Measurements from ENCODE around the gene DVL1.
"Not testable (repeated sequence)": the region's sequence is repeated elsewhere in the genome, so short reads cannot be mapped to it uniquely, and the experiment has no call there.

Gene DVL1

DNA sequence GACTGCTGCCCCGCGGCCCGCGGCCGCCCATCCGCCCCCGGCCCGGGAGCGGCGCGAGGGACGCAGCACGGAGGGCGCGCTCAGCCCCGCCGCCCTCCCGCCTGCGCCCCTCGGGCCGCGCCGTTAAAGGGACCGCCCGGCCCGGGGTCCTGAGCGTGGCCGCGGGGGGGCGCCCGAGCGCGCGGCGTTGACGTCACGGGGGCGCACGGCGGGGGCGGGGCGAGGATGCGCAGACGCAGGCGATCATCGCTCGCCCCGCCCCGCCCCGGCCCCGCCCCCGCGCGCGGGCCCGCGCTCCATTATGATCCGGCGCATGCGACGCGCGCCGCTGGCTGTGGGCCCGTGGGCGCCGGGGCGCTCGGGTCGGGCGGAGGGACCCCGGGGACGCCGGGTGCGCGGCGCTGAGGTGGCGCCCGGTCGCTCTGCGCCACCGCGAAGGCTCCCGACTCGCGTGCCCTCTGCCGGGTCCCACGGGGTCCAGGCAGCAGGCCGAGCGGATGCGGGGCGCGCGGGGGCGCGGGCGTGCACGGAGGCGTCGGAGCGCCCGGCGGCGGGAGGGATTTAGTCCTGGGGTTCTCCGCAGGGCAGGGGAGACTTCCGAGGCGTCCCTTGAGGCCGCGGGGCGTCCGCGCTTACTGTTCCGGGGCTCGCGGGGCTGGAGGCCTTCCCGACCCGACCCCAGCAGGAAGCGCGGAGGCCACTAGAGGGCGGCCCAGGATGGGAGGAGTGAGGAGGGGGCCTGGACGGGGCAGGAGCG is at the start of gene DVL1:
Gene DVL1 (minus strand): TSS at position 163 of the 757 bp plus-strand sequence. CDS start 353 bp downstream, outside the sequence.
- peak; percentile 54 for DNase-seq (ENCODE audit: low read depth)

GRCh38 chr1:1398677-1399186 is 49.5 kb upstream of the DVL1 start:
- no peak for DNase-seq (ENCODE audit: low read depth)

- DNase-seq (ENCODE audit: low read depth): no peak
Measured at GRCh38 chr1:1397839-1398523, 48.8 kb upstream of the DVL1 start.

GRCh38 chr1:1395166-1395565 is 45.9 kb upstream of the DVL1 start:
- DNase-seq (ENCODE audit: low read depth): no peak

DNA sequence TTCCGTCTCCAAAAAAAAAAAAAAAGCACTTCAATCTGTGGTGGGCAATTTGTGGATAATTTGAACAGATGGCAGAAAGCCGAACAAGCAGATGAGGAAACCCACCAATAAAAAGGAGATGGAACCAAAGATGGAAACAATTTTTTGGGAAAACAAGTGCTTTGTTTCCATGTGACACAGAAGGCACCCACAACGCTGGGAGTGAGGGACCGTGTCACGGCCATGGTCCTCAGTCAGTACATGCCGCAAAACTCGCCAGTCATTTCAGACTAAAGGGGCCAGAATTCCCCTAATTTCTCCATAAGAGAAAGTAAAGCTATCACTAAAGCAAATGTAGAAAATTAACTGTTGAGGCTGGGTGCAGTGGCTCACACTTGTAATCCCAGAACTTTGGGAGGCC is 44.9 kb upstream of the DVL1 start:
- no peak for DNase-seq (ENCODE audit: low read depth)

DNA sequence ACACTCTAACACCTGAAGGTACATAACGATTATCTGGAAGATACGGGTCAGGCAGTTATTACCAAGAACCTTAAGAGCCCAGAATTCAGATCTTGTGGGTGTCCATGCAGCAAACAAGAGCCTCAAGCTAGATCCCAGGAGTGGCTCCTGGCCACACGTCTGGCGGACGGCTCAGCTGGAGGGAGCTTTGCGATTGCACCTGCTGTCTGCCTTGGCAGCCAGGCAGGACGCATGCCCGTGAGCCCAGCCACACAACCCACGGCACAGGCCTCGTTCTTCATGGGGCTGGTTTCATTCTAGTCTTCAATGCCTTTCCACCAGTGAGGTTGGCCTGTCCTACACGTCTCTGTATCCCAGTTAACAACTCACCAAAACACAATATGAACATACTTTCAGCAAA is 44.2 kb upstream of the DVL1 start:
- no peak for DNase-seq (ENCODE audit: low read depth)

- DNase-seq (ENCODE audit: low read depth): no peak
Measured at GRCh38 chr1:1393014-1393413, 43.8 kb upstream of the DVL1 start.

GRCh38 chr1:1391225-1391624 is 42.0 kb upstream of the DVL1 start:
- no peak for DNase-seq (ENCODE audit: low read depth)

DNA sequence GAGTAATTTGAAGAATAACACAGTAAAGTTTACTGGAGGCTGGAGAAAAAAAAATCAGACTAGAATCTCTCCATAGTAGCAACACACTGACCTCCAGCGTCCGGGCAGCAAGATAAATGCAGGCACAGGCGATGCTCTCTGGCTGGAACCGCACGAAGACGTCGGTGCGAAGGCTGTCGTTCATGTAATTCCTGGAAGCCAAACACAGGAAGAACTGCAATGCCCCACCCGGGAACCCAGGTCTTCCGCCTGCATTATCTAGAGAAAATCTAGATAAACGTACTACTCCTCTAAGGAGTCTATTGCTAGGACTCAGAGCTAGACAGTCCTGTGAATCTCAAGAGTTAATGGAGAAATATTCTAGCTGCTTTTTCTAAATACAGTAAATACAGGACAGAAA is 41.5 kb upstream of the DVL1 start:
- DNase-seq (ENCODE audit: low read depth): no peak

DNA sequence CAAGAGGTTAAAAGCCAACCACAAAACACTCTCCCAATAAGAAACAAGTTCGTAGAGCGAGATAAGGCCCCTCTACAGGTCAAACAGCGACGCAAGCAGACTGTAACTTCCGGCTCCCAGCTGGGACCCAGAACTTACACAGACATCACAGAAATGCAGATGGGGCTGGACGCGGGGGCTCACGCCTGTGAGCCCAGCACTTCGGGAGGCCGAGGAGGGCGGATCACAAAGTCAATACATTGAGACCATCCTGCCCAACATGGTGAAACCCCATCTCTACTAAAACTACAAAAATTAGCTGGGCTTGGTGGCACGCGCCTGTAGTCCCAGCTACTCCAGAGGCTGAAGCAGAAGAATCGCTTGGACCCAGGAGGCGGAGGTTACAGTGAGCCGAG is 38.9 kb upstream of the DVL1 start:
- DNase-seq (ENCODE audit: low read depth): no peak

GRCh38 chr1:1387098-1388077 is 38.2 kb upstream of the DVL1 start:
- DNase-seq (ENCODE audit: low read depth): no peak

- DNase-seq (ENCODE audit: low read depth): no peak
Measured at GRCh38 chr1:1385931-1386330, 36.7 kb upstream of the DVL1 start.

DNA sequence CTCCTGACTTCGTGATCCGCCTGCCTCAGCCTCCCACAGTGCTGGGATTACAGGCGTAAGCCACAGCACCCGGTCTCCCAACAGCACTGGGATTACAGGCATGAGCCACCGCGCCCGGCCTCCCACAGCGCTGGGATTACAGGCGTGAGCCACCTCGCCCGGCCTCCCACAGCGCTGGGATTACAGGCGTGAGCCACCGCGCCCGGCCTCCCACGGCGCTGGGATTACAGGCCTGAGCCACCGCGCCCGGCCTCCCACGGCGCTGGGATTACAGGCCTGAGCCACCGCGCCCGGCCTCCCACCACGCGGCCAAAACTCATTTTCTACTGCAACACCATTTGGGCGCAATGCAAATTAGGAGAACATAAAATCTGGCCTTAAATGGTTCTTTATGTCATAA is 36.1 kb upstream of the DVL1 start:
- not testable (repeated sequence) for DNase-seq (ENCODE audit: low read depth)

GRCh38 chr1:1381294-1381693 is 32.1 kb upstream of the DVL1 start:
- no peak for DNase-seq (ENCODE audit: low read depth)

DNA sequence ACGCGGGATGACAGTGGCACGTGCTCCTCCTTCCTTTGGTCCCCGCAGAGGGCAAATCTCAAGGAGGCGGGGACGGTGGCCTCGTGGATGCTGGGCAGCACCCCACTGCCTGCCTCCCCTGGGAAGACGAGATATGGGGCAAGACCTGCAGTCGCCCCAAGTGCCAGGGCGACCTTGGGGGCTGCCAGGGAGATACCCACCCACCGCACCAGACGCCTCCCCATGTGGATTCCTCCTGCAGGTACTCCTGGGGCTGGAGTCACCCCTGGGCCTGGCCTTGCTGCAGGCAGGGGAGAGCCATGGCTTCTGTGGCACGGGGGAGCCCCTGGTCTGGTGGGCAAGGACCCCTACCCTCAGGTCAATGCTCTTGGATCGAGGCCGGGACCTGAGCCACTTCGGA is 31.6 kb upstream of the DVL1 start:
- no peak for DNase-seq (ENCODE audit: low read depth)

GRCh38 chr1:1377540-1378205 is 28.5 kb upstream of the DVL1 start:
- DNase-seq (ENCODE audit: low read depth): no peak

DNA sequence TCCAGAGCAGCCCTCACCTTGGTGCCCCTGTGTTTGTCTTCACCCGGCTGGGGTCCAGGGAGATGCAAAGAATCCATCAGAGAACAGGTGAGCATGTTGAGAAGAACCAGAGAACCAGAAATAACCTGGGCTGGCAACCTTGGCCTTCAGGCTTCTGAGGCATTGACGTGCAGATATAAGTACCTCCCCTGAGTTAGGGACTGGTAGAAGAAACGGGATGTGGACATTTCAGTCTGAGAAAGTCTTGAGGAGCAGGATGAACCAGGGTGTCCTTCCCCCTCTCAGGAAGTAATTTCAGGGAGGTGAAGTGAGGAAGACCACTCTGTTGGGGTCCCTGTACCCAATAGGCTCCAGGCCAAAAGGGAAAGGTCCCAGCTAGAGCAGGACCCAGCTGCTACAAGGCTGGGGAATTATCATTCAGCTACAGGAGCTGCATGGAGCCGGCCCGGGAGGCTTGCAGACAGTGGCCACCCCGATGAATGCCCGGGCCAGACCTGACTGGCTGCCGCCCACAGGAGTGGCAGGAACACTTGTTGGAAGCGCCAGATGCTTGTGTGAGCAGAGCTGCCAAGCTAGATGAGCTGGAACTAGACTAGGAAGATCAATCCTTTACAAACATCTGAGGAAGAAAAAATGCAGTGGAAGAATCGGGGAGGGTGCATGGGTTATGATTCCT is 27.5 kb upstream of the DVL1 start:
- no peak for DNase-seq (ENCODE audit: low read depth)

DNA sequence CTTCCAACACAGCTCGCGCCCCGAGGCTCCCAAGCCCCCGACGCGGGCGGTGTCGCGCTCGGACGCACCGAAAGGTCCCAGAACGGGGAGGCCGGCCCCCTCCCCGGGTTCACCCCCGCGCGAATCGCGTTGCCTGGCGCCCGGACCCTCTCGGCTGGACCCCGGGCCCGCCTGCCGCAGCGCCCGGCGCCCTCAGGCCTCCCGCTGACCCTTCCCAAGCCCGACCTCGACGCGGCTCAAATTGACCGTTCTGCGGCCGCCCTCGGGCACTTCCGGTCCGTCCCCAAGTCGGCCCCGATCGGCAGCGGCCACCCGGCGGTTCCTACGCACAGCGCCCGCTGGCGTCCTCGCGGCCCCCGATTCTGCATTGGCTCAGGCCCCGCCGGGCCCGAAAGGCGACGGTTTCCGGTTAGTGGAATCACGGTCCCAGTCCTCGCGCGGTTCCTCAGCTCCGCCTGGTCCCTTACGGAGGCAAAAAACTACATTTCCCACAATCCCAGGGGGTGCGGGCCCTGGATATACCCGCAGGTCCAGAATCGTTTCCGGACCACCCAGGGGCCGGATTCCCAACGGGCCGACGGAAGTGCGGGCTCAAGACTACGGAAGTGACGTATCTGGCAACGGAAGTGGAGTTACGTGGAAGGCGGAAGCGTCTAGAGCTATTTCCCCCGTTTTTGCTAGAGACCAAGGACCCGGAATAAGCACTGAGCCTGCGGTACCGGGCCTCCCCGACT is 25.9 kb upstream of the DVL1 start, which contains the start of gene AURKAIP1:
Gene AURKAIP1 (minus strand): TSS at position 279 of the 734 bp plus-strand sequence. CDS start 451 bp downstream, outside the sequence.
- peak; percentile 90 for DNase-seq (ENCODE audit: low read depth)

DNA sequence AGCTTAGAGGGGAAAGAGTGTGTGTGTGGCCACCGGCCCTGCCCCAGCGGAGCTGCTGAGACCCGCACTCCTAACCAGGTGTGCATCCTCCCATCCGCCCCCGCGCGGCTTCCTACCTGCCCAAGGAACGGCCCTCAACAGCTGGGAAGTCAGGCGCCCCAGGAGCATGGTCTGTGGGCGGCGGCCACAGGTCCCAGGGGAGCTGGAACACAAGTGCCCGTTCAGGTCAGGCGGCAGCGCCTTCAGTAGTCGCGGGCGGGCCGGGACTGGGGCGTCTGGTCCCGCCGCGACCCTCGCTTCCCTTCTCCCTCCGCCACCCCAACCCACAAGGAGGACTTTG is 25.3 kb upstream of the DVL1 start:
- no peak for DNase-seq (ENCODE audit: low read depth)

DNA sequence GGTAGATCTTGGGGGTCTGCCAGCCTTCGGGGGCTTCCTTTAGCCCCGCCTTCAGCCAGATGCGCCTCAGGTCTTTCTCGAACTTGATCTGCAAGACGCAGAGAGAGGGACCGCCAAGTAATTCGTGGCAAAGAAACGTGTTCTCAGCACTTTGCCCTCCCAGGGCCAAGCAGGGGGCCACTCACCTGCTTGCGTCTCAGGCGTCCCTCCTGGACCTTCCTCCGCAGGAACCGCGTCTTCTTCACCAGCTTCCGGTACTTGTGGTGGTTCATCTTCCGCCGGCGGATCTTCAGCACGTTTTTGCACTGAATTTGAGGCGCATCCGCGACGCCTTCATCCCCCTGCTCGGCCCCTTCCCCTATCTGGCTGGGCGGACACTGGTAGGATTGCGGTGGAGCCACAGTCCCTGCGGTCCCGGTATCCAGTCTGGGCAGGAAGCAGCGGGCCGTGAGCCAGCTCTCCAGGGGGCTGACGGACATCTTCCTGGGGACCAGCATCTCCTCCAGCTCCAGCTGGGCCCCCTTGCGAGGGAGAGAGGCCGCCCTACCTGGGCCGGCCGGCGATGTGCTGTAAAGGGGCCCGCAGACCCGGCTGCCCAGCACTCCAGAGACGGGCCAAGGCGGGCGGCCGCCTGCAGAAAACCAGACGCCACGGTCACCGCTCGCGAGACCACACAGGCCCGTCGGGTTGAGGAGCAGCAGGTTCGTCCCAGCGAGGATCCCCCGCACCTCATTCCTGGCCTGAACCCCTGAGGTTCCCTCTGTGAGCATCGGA is 24.8 kb upstream of the DVL1 start:
- no peak for DNase-seq (ENCODE audit: low read depth)

Data from stimulated activated CD8-positive, alpha-beta memory T cell treated with anti-CD3 and anti-CD28 coated beads, Interleukin-12 subunit alpha, Interleukin-12 subunit beta, amount 100 ng/mL, for 1 hour (primary cell).